Measurements from ENCODE around the gene XPC.

- TF ChIP-seq POLR2A (IDR thresholded peaks at IDR 0.05) (no peak), CTCF (IDR thresholded peaks at IDR 0.05) (no peak)
These were observed 43.5 kb upstream of the XPC start for GRCh38 chr3:14221902-14222301.
